Lung (tissue), 12 donors: Measurements from ENCODE around the gene SP1. TPM values are rescaled to one million over a fixed set of nuclear protein-coding genes. Genes with fewer than 3 reads are reported as not detected.
A peak's percentile ranks its signal among the peaks of the same experiment; 100 is the strongest.
"Not testable (repeated sequence)": the region's sequence is repeated elsewhere in the genome, so short reads cannot be mapped to it uniquely, and the experiment has no call there.

ENCODE experiments used
- ATAC-seq: fragments of 200-7000 bp; cut with Tn5 transposase; one replicate; pipeline ENCODE4 v1.9.1; 2020; ENCODE audit warnings: moderate number of reproducible peaks; ENCODE audit not compliant: insufficient read depth, low FRiP score
- DNase-seq, 3 donors: peaks; one replicate each; pipeline ENCODE4 v3.0.0-alpha.2; 2013 to 2017
- H3K27ac ChIP-seq, 2 donors: one replicate each; pipeline ENCODE4 v1.5.1; 2013; ENCODE audit warnings: mild to moderate bottlenecking in 2 of 2, moderate library complexity in 2 of 2, control low read depth in 1 of 2, inconsistent platforms in 1 of 2, low read depth in 1 of 2, low read length in 1 of 2
- H3K27me3 ChIP-seq, 3 donors: one replicate each; pipeline ENCODE4 v1.5.1; 2013; ENCODE audit warnings: low read length in 2 of 3; ENCODE audit not compliant: control insufficient read depth in 3 of 3, insufficient read depth in 3 of 3
- H3K36me3 ChIP-seq, 4 donors: one replicate each; pipeline ENCODE4 v1.5.1; 2013; ENCODE audit warnings: low read length in 4 of 4, mild to moderate bottlenecking in 1 of 4, moderate library complexity in 1 of 4; ENCODE audit not compliant: control insufficient read depth in 4 of 4, insufficient read depth in 4 of 4
- H3K4me1 ChIP-seq, 5 donors: one replicate each; pipeline ENCODE4 v1.5.1; 2013; ENCODE audit warnings: low read length in 5 of 5, mild to moderate bottlenecking in 2 of 5, moderate library complexity in 1 of 5; ENCODE audit not compliant: control insufficient read depth in 5 of 5, insufficient read depth in 5 of 5
- H3K4me3 ChIP-seq: one replicate; pipeline ENCODE4 v1.5.1; 2013; ENCODE audit warnings: mild to moderate bottlenecking, control low read depth, moderate library complexity
- H3K9ac ChIP-seq, 2 donors: one replicate each; pipeline ENCODE4 v1.5.1; 2013; ENCODE audit warnings: low read length in 2 of 2, control low read depth in 1 of 2; ENCODE audit not compliant: insufficient read depth in 1 of 2
- H3K9me3 ChIP-seq, 4 donors: one replicate each; pipeline ENCODE4 v1.5.1; 2013; ENCODE audit warnings: low read length in 3 of 4, mild to moderate bottlenecking in 1 of 4, moderate library complexity in 1 of 4; ENCODE audit not compliant: control insufficient read depth in 4 of 4, insufficient read depth in 3 of 4
- WGBS, 2 donors: extraction: QIAGEN DNeasy Blood & Tissue Kit; methylation state at CpG; one replicate each; pipeline ENCODE4 v1.1.7; 2013; 5-methylcytosine and 5-hydroxymethylcytosine counted together
- polyA plus RNA-seq, 2 donors: library from polyadenylated mRNA; stranded (reverse); fragments of 200-250 nt; gene quantifications; one replicate each; pipeline ENCODE4 v1.2.1, GENCODE V29; 2013
- total RNA-seq, 2 donors: library from RNA; depleted of rRNA in 1 of 2; stranded (reverse); fragments of >200 nt in 1 of 2; gene quantifications; one replicate each; pipeline ENCODE4 v1.2.1, GENCODE V29; 2014 to 2021
- TF ChIP-seq, protein P1 (sequence below): IDR thresholded peaks from 2 replicates; pipeline ENCODE4 v1.5.1; 2012; ENCODE audit warnings: mild to moderate bottlenecking; ENCODE audit errors: control extremely low read depth, extremely low read depth
- donor health status: control.
- donor health status: control.
- donor health status: Bipolar disorder and iron deficiency.
- donor health status: healthy.
- donor health status: DM: yes; HTN: yes; CAD: no.

Gene SP1
- total and polyA plus RNA-seq, 4 donors: 16.2 to 72.2 (median 47.5) TPM

- Histone ChIP-seq H3K9ac (no peak overlapping the region), H3K27me3 (no peaks in the 10 kb centered on the region), H3K4me1 (peaks cover 3 to 12% (median 10%) of the 10 kb centered on the region in 5 donors), H3K36me3 (peaks cover 3 to 13% (median 5%) of the 10 kb centered on the region in 4 donors), H3K27ac (no peak overlapping the region), H3K9me3 (no peaks in the 10 kb centered on the region), H3K4me3 (no peak overlapping the region)
- ATAC-seq (no peak), DNase-seq (peak in 1 of 3 donors; percentile 46)
- WGBS, 2 donors: 69 to 79% methylated on average over 5 of the region's 5 CpGs
- TF ChIP-seq, protein P1, sequence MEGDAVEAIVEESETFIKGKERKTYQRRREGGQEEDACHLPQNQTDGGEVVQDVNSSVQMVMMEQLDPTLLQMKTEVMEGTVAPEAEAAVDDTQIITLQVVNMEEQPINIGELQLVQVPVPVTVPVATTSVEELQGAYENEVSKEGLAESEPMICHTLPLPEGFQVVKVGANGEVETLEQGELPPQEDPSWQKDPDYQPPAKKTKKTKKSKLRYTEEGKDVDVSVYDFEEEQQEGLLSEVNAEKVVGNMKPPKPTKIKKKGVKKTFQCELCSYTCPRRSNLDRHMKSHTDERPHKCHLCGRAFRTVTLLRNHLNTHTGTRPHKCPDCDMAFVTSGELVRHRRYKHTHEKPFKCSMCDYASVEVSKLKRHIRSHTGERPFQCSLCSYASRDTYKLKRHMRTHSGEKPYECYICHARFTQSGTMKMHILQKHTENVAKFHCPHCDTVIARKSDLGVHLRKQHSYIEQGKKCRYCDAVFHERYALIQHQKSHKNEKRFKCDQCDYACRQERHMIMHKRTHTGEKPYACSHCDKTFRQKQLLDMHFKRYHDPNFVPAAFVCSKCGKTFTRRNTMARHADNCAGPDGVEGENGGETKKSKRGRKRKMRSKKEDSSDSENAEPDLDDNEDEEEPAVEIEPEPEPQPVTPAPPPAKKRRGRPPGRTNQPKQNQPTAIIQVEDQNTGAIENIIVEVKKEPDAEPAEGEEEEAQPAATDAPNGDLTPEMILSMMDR: no peak
Measured at GRCh38 chr12:53391724-53392123, 11.7 kb downstream of the SP1 start.

DNA sequence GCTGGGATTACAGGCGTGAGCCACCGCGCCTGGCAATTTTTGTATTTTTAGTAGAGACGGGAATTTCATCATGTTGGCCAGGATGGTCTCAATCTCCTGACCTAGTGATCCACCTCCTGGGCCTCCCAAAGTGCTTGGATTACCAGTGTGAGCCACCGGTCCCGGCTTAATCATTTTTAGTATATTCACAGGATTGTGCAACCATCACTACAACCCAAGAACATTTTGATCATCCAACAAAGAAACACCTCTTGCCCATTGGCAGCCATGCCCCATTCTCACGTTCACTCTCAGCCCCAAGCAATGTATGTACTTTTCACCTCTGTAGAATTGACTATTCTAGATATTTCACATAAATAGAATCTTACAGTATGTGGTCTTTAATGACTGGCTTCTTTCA lies 19.9 kb downstream of the SP1 start:
- H3K4me1 ChIP-seq: no peaks in the 10 kb centered on the region
- no peak overlapping the region for H3K4me3 ChIP-seq
- DNase-seq: no peak
- H3K36me3 ChIP-seq: peaks cover 0 to 7% (median 1%) of the 10 kb centered on the region in 4 donors
- no peak overlapping the region for H3K27ac ChIP-seq
- H3K9ac ChIP-seq: no peak overlapping the region
- ATAC-seq: no peak
- no peaks in the 10 kb centered on the region for H3K9me3 ChIP-seq
- 94% methylated on average over 7 of the region's 7 CpGs for WGBS, 2 donors
- TF ChIP-seq, protein P1: no peak
- H3K27me3 ChIP-seq: no peaks in the 10 kb centered on the region

GRCh38 chr12:53402351-53402750 lies 22.4 kb downstream of the SP1 start:
- not testable (repeated sequence) for H3K36me3 ChIP-seq, H3K27ac ChIP-seq, DNase-seq

DNA sequence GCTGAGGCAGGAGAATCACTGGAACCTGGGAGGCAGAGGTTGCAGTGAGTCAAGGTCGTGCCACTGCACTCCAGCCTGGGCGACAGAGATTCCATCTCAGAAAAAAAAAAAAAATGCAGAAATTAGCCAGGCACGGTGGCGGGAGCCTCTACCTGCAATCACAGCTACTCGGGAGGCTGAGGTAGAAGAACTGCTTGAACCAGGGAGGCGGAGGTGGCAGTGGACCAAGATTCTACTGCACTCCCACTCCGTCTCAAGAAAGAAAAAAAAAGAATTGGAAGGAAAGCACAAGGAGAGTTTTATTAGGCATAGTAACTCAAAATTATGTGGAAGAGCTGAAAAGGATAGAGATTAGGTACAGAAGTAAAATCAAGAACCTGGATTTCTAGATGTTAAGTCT lies 22.9 kb downstream of the SP1 start:
- 83 to 84% methylated on average over 7 of the region's 7 CpGs for WGBS, 2 donors
- Histone ChIP-seq H3K4me1 (no peaks in the 10 kb centered on the region), H3K27ac (no peak overlapping the region), H3K36me3 (peaks cover 0 to 6% (median 3%) of the 10 kb centered on the region in 4 donors), H3K9ac (no peak overlapping the region), H3K4me3 (no peak overlapping the region), H3K9me3 (no peaks in the 10 kb centered on the region), H3K27me3 (no peaks in the 10 kb centered on the region)
- DNase-seq: no peak
- ATAC-seq: no peak
- TF ChIP-seq, protein P1: no peak

More at GRCh38 chr12:53402351-53402750, 22.4 kb downstream of the SP1 start:
- not testable (repeated sequence) for H3K9ac ChIP-seq, H3K4me1 ChIP-seq, H3K4me3 ChIP-seq, ATAC-seq, H3K27me3 ChIP-seq, H3K9me3 ChIP-seq
- WGBS, 2 donors: 97% methylated on average over 16 of the region's 16 CpGs
